Vagina (tissue), 2 donors: ENCODE data around the gene CD9. TPM values are rescaled to one million over a fixed set of nuclear protein-coding genes. Genes with fewer than 3 reads are reported as not detected.

ENCODE experiments used
- DNase-seq, 2 donors: peaks; one replicate each; pipeline ENCODE4 v3.0.0-alpha.2; 2017; ENCODE audit errors: extremely low spot score in 2 of 2
- H3K27ac ChIP-seq: fragments of 200-600 bp; sonication (generic); one replicate; pipeline ENCODE4 v1.5.1; 2019
- H3K27me3 ChIP-seq: fragments of 200-600 bp; sonication (generic); one replicate; pipeline ENCODE4 v1.5.1; 2019
- H3K36me3 ChIP-seq, 2 donors: fragments of 200-600 bp; sonication (generic); one replicate each; pipeline ENCODE4 v1.5.1; 2017 to 2019
- H3K4me1 ChIP-seq: fragments of 200-600 bp; sonication (generic); one replicate; pipeline ENCODE4 v1.5.1; 2019
- H3K4me3 ChIP-seq, 2 donors: fragments of 200-600 bp; sonication (generic); 1 replicate in 1 of 2; 2 replicates in 1 of 2; pipeline ENCODE4 v1.5.1; 2016 to 2019
- H3K9me3 ChIP-seq: fragments of 200-600 bp; sonication (generic); one replicate; pipeline ENCODE4 v1.5.1; 2019
- POLR2A ChIP-seq, 2 donors: fragments of 450-650 bp; IDR thresholded peaks; one replicate each; pipeline ENCODE4 v1.6.1; 2017; ENCODE audit warnings: antibody characterized with exemption in 2 of 2, mild to moderate bottlenecking in 2 of 2, moderate library complexity in 2 of 2
- POLR2AphosphoS5 ChIP-seq, 2 donors: sonication (generic); formaldehyde crosslinking; IDR thresholded peaks; one replicate each; pipeline ENCODE4 v1.9.0; 2017; ENCODE audit warnings: antibody characterized with exemption in 2 of 2, mild to moderate bottlenecking in 2 of 2, low read depth in 1 of 2; ENCODE audit not compliant: insufficient read depth in 1 of 2
- intact Hi-C: fragments of 100-400 bp; cut with DNase I; formaldehyde crosslinking; loops from one replicate; pipeline ENCODE4 v1.15.1; 2023
- total RNA-seq: library from RNA; depleted of rRNA; stranded (reverse); fragments of >200 nt; gene quantifications from one replicate; pipeline ENCODE4 v1.2.3, GENCODE V29; 2016
- TF ChIP-seq, protein P1 (sequence below), 3 experiments: fragments of 450-650 bp in 2 of 3; fragments of 200-600 bp in 1 of 3; sonication (generic) in 1 of 3; IDR thresholded peaks; one replicate each; pipeline ENCODE4 v1.5.1; 2017 to 2019; ENCODE audit warnings: antibody characterized with exemption in 3 of 3, mild to moderate bottlenecking in 2 of 3, moderate library complexity in 2 of 3

The CD9 gene
- total RNA-seq, 1 donor from 2014 or later: 366 TPM

DNA sequence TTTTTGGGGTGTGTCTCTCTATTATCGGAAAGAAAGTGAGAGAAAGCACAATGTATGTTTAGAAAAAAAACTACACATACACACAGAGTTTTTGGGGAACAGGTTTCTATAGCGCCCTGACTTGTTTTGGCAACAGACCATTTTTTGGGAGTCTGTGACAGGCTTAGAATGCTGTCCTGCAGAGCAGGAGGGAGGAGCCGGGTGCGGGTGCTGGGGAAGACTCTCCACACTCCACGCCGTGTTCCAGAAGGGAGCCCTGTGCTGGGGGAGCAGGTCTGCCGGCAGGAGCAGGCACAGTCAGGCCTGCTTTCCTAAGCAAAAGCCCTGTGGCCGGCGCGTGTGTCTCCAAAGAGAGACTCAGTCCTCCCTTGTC is 26.5 kb downstream of the CD9 start:
- no peak for DNase-seq
- H3K36me3 ChIP-seq: peaks cover 0 to 13% of the 10 kb centered on the region in 2 donors
- H3K4me3 ChIP-seq: peak overlapping the region; percentile 0 to 17
- TF ChIP-seq POLR2A (IDR thresholded peaks at IDR 0.05): no peak
- no peak for TF ChIP-seq POLR2AphosphoS5 (IDR thresholded peaks at IDR 0.05; ENCODE audit: insufficient read depth in 1 of 2, low read depth in 1 of 2)
- TF ChIP-seq, protein P1, sequence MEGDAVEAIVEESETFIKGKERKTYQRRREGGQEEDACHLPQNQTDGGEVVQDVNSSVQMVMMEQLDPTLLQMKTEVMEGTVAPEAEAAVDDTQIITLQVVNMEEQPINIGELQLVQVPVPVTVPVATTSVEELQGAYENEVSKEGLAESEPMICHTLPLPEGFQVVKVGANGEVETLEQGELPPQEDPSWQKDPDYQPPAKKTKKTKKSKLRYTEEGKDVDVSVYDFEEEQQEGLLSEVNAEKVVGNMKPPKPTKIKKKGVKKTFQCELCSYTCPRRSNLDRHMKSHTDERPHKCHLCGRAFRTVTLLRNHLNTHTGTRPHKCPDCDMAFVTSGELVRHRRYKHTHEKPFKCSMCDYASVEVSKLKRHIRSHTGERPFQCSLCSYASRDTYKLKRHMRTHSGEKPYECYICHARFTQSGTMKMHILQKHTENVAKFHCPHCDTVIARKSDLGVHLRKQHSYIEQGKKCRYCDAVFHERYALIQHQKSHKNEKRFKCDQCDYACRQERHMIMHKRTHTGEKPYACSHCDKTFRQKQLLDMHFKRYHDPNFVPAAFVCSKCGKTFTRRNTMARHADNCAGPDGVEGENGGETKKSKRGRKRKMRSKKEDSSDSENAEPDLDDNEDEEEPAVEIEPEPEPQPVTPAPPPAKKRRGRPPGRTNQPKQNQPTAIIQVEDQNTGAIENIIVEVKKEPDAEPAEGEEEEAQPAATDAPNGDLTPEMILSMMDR (IDR thresholded peaks at IDR 0.05): no peak
- no peaks in the 10 kb centered on the region for H3K27me3 ChIP-seq
- intact Hi-C loops: no loop called here
- H3K4me1 ChIP-seq: peaks cover 100% of the 10 kb centered on the region
- peak overlapping the region; percentile 93 for H3K27ac ChIP-seq
- H3K9me3 ChIP-seq: no peaks in the 10 kb centered on the region

GRCh38 chr12:6228535-6229223 is 28.5 kb downstream of the CD9 start:
- H3K4me1 ChIP-seq: peaks cover 100% of the 10 kb centered on the region
- H3K9me3 ChIP-seq: no peaks in the 10 kb centered on the region
- TF ChIP-seq, protein P1 (IDR thresholded peaks at IDR 0.05): no peak
- no peak for TF ChIP-seq POLR2AphosphoS5 (IDR thresholded peaks at IDR 0.05; ENCODE audit: insufficient read depth in 1 of 2, low read depth in 1 of 2)
- no peak for TF ChIP-seq POLR2A (IDR thresholded peaks at IDR 0.05)
- peak overlapping the region; percentile 93 for H3K27ac ChIP-seq
- intact Hi-C loops: no loop called here
- peaks cover 0 to 19% of the 10 kb centered on the region in 2 donors for H3K36me3 ChIP-seq
- no peaks in the 10 kb centered on the region for H3K27me3 ChIP-seq
- DNase-seq: no peak
- no peak overlapping the region for H3K4me3 ChIP-seq

DNA sequence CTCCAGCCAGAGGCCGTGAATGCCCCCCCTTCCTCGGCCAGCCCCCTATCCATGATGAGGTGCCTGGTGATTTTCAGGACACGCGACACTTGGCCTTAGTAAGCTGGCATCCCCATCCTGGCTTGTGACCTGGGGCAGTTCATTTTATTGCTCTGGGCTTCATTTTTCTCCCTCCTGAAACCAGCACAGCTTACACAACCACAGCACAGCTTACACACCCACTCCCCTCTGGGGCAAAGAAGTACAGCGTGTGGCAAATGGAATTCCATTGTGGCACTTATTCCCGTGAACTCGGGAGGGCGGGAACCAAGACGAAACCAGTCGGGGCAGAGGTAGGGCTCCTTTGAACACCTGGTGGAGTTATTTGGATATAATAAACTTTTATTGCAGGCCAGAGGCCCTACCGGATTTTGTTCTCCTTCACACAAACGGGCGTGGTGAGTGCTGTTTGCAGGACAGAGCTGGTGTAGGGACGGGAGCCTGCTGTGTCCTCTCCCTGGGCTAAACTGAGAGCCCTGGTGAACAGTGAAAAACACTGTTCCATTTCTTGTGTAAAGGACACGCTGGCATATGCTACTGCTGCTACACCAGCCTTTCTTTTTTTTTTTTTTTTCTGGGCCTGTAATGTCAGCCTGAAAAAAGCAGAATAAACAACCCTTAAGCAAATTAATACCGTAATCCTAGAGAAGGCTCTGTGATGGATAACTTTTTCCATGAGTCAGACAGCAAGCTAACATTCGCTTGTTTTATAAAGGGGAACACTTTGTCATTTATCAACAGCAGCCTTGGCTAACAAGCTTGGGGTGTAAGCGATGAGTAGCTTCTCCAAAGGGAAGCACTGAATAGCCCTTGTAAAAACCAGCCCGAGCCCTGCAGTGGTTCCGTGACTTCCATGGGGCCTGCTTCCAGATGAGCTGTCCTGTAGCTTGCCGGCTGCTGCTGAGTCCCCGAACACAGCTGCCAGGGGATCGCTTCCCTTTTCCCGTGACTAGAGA is 29.3 kb downstream of the CD9 start:
- Histone ChIP-seq H3K27me3 (no peaks in the 10 kb centered on the region), H3K9me3 (no peaks in the 10 kb centered on the region), H3K4me3 (peak overlapping the region; percentile 3 to 20), H3K27ac (peak overlapping the region; percentile 93), H3K4me1 (peaks cover 100% of the 10 kb centered on the region), H3K36me3 (peaks cover 0 to 20% of the 10 kb centered on the region in 2 donors)
- TF ChIP-seq POLR2A (IDR thresholded peaks at IDR 0.05): no peak
- TF ChIP-seq, protein P1 (IDR thresholded peaks at IDR 0.05): no peak
- peak; percentile 80 to 88 for TF ChIP-seq POLR2AphosphoS5 (IDR thresholded peaks at IDR 0.05; ENCODE audit: insufficient read depth in 1 of 2, low read depth in 1 of 2)
- peak in 1 of 2 donors; percentile 97 for DNase-seq
- intact Hi-C loops: loop anchor here (5.0 kb wide), 1 partner anchor 32 kb away; no protein-coding TSS in a partner anchor

- TF ChIP-seq POLR2AphosphoS5 (IDR thresholded peaks at IDR 0.05; ENCODE audit: insufficient read depth in 1 of 2, low read depth in 1 of 2): peak in 1 of 2 donors; percentile 43
- TF ChIP-seq POLR2A (IDR thresholded peaks at IDR 0.05): no peak
- TF ChIP-seq, protein P1 (IDR thresholded peaks at IDR 0.05): no peak
- Histone ChIP-seq H3K9me3 (no peaks in the 10 kb centered on the region), H3K27ac (peak overlapping the region; percentile 93), H3K27me3 (no peaks in the 10 kb centered on the region), H3K4me1 (peaks cover 100% of the 10 kb centered on the region), H3K36me3 (peaks cover 0 to 26% of the 10 kb centered on the region in 2 donors), H3K4me3 (peak overlapping the region; percentile 2 to 3)
- no peak for DNase-seq
- intact Hi-C loops: loop anchor here (5.0 kb wide), 1 partner anchor 33 kb away; no protein-coding TSS in a partner anchor
These were observed 30.3 kb downstream of the CD9 start for GRCh38 chr12:6230321-6231110.
